B cell (primary cell): ENCODE results near the gene CCDC182.

Source experiments
- CTCF ChIP-seq: fragments of 200-600 bp; IDR thresholded peaks from one replicate; pipeline ENCODE4 v1.8.0; 2022; ENCODE audit warnings: antibody characterized with exemption, mild to moderate bottlenecking
- EZH2 ChIP-seq: IDR thresholded peaks from 2 replicates; pipeline ENCODE4 v1.6.1; 2012; ENCODE audit warnings: borderline replicate concordance, low read depth, mild to moderate bottlenecking, moderate library complexity, low read length; ENCODE audit not compliant: insufficient read depth, poor library complexity, severe bottlenecking

DNA sequence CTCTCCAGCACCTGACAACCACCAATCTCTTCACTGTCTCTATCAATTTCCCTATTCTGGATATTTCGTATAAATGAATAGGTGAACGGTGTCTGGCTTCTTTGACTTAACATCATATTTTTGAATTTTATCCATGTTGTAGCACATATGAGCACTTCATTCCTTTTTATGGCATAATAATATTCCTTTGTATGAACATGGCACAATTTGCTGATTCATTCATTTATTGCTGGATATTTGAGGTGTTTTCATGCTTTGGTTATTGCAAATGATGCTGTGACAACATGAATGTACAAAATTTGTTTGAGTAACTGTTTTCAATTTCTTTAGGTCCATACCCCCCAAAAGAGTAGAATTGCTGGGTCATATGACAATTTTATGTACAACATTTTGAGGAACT lies 12.0 kb downstream of the CCDC182 start:
- TF ChIP-seq CTCF: no peak
- no peak for TF ChIP-seq EZH2
